Activated T-helper 9 cell treated with anti-CD3 and anti-CD28 coated beads, Interleukin-2, amount 50 U/mL, for 16 hours (primary cell): ENCODE data around the gene FMR1NB.

Source experiments
- DNase-seq: peaks from one replicate; pipeline ENCODE4 v3.0.0-alpha.2; 2020; ENCODE audit warnings: low read depth

The FMR1NB gene, protein sequence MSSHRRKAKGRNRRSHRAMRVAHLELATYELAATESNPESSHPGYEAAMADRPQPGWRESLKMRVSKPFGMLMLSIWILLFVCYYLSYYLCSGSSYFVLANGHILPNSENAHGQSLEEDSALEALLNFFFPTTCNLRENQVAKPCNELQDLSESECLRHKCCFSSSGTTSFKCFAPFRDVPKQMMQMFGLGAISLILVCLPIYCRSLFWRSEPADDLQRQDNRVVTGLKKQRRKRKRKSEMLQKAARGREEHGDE

GRCh38 chrX:147981038-147981752, at the start of gene FMR1NB:
FMR1NB (plus strand) TSS chrX:147981337; CDS start chrX:147981403, 66 bp downstream.
- DNase-seq = no peak

DNA sequence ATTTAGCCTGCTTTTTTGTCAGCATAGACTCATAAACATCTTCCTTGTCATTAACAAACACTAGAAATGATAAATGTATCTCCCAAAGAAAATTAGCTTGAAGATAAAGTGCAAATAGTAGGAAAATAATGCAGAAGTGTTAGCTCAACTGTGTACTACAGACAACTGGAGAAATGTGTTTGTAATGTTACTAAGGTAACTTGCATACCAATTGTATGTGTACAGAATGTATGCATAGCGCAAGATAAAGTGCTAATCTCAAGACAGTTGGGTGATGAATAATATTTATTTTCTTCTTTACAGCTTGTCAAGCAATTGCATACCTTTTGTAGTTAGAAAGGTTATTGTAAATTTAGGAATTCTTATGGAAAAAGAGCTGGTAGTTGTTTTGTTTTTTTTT, 47.3 kb upstream of the FMR1NB start:
- no peak for DNase-seq

DNA sequence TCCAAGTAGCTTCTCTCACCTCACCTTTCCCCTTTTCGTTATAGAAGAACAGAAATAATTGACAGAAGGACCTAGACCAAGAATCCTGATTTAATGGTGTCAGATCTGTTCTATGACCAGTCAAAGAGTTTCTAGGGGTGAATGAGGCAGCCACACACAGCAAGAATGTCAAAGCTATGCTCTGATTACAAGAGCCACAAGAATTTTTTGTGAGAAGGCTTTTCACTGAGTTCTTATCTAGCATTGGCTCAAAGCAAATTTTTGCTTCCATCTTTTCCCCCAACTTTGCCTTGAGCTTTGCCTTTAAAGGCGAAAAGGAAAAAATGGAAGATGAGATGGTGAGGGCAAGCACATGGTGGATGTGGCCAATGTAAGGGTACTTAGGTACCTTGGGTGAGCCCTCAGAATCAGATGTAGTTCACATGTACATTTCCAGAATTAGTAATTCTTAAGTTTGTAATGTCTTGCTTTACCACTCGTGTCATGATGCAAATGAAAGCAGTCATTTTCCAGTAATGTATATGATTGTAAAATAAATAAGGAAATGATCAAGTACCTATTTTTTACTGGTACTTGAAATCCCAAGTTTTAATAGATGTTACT, 45.9 kb upstream of the FMR1NB start:
- DNase-seq = no peak

- no peak for DNase-seq
These were observed 35.9 kb upstream of the FMR1NB start for GRCh38 chrX:147945286-147945685.

- DNase-seq = no peak
These were observed 32.6 kb upstream of the FMR1NB start for GRCh38 chrX:147948531-147948930.

DNA sequence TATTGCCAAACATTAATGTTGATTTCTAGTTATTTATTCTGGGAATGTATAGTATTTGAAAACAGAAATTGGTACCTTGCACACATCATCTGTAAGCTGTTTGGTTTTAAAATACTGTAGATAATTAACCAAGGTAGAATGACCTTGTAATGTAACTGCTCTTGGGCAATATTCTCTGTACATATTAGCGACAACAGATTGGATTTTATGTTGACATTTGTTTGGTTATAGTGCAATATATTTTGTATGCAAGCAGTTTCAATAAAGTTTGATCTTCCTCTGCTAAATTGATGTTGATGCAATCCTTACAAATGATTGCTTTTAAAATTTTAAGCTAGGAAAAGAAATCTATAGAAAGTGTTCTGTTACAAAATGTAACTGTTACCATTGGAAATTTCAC, 30.8 kb upstream of the FMR1NB start:
- no peak for DNase-seq

DNA sequence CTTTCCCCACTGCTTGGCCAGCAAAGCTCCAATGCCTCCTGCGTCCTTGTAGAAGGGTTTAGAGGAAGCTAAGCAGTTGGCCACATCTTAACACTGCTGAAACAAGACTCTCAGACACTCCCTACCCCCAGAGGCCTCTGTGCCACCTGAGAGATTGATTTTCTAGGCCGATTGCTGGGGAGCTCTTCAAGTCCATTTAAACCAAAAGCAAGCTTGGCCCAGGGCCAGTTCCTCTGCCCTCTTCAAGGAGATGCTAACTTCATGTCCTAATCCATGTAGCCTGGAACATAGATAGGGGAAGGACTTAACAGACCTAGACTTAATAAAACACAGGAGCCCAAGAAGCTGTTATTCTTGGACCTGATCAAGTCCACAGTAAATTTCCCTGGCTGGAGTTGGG, 27.2 kb upstream of the FMR1NB start:
- DNase-seq = no peak

DNA sequence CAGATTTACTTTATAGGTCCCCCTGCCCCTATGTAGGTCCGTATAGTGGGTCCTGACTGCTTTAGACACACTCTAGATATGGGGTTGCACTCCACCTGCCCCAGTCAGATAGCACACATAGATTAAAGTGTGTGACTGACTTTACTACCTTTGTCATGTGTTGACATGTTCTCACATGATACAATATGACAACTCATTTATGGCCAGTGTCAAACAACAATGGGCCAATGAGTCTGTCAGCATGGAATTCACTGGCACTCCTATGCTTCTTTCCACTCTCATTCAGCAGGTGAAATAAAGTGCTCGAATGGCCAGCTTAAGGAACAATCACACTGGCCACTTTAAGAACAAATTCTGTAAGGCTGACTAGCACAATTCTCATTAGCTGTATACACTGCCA, 23.8 kb upstream of the FMR1NB start:
- DNase-seq = no peak

DNA sequence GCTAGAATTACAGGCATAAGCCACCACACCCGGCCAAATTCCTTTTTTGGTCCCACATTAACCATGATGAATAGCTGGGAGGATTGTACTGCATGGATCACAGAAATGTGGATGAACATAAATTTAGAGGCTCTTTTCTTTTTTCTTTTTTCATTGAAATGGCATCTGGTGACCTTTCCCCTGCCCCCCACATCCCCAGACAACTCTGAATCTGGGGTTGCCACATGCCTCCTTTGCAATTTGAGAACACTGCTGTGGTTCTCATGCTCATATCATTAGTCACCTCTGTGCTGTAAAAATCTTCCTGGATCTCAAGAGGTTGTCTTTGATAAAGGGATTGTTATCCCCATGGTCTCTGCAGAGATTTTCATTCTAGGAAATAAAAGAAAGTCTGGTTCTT, 22.8 kb upstream of the FMR1NB start:
- no peak for DNase-seq

GRCh38 chrX:147960722-147961121, 20.4 kb upstream of the FMR1NB start:
- no peak for DNase-seq

DNA sequence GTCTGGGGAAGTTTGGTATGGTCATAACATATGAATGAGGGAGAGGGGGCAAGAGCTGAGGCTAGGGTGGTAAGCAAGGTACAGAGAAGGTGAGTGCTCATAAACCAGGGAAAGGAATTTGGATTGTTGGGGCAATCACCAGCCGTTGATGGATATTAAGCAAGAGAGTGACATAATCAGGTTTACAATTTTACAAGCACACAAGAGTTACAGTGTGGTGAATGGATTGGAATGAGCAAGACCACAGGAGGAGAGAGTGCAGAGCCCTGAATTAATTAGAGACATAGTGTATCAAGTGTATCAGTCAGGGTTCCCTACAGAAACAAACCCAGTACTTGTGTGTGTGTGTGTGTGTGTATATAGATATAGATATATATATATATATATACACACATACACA, 18.7 kb upstream of the FMR1NB start:
- DNase-seq = no peak

DNA sequence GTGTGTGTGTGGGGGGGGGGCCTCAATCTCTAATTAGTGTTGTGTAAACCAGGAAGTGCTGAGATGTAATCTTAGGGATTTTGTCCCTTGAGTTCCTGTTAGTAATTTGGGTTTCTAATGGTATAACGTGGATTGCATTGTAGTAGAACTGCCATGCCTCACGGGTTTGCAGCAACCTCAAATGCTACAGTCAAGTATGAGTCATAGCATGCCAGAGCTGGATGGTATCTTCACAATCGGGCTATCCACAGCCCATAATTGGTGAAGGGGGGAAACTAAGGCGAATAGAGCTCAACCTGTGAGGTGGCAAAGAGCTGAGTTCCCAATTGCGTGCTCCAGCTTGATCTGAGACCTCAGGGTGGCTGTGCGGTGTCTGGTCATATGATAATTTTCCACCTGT, 2.2 kb upstream of the FMR1NB start:
- DNase-seq = no peak

DNA sequence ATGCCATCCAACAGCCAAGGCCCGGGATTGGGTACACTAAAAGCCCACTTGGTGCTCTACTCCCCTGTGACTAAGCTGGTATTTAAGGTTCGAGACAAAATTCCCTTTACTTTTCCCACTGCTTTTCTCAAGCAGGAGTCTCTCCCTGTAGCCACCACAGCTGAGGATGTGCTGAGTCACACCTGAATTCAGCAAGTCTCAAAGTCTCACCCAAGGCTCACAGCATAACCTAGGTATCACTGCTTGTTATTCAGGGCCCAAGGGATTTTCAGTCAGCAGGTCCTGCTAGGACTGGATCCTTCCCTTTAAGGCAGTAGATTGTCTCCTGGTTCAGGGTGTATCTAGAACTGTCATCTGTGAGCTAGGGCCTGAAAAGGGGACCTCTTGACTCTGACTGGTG, 39.2 kb downstream of the FMR1NB start:
- DNase-seq = no peak

DNA sequence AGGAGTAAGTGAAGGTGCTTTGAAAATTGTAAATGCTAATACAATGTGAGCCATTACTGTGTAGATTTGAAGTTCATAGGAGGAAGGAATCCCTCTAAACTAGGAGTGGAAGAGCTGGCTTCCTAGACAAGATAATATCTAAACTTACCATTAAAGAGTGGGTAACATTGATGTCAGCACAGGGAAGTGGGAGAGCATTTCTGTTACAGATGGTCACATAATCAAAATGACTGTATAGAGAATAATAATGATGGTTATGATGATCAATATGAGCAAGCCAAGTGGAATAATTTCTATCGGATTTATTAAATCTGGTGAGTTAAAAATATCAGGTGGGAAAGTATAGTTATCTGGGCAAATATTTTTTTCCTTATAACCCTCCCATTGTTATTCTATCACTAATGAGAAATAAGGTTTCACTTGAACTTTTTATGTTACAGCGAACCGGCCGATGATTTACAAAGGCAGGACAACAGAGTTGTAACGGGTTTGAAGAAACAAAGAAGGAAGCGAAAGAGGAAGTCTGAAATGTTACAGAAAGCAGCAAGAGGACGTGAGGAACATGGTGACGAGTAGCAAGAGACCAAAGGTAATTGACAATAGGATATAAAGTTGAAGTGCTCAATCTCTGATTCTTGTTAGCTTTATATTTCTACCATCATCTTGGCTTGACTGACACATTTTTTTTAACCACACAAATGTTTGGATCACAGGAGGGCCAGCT, 43.5 kb downstream of the FMR1NB start:
- DNase-seq = no peak

GRCh38 chrX:148035380-148035779, 54.2 kb downstream of the FMR1NB start:
- no peak for DNase-seq

DNA sequence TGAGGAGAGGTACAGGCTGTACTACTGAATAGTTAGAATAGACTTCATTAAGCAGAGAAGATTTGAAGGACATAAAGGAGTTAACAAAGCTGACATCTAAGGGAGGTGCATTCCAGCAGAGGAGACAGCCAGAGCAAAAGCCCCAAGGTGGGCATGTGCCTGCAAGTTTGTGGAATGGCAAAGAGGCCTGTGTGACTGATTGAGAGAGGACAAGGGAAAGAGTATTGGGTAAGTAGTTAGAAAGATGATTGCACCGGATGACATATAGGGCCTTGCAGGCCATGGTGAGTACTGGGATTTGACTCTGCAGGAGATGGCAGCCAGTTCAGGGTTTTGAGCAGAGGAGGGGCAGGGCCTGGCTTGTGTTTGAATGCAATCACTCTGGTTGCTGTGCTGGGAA, 55.9 kb downstream of the FMR1NB start:
- DNase-seq = no peak

DNA sequence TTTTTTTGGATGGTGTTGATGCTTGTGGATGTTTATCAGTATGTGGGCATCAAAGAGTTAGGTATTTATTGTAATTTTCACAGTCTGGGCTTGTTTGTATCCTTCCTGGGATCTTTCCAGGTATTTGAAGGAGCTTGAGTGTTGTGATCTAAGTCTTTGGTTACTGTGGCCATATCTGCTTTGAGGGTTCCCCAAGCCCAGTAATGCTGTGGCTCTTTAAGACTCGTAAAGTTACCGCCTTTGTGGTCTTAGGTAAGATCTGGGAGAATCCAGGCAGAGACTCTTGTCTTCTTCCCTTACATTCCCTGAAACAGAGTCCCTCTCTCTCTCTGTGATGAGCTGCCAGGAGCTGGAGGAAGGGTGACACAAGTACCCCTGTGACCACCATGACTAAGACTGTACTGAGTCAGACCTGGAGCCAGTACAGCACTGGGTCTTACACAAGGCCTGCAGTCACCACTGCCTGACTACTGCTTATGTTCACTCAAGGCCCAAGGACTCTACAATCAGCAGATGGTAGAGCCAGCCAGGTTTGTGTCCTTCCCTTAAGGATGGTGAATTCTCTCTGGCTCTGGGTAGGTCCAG, 62.2 kb downstream of the FMR1NB start:
- DNase-seq = no peak

DNA sequence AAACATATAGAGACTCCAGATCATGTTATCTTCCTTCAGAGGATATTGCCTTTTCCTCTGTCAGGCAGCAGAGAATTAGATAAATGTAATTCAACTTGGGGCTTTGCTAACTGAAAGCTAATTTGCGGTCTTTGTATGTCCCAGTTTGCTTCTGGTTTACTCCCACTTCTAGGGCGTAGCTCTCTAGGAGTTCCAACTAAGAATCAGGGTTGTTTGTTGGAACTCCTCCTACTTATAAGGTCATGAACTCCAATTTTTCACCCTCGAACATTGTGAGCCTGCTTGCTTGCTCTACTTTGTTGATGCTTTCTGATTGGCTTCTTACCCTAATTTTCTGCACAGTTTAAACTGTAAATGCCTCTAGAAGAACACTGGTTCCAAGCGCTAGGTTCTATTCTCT, 66.1 kb downstream of the FMR1NB start:
- no peak for DNase-seq

GRCh38 chrX:148049441-148049840, 68.3 kb downstream of the FMR1NB start:
- DNase-seq = no peak

GRCh38 chrX:148051973-148052372, 70.8 kb downstream of the FMR1NB start:
- DNase-seq = no peak

DNA sequence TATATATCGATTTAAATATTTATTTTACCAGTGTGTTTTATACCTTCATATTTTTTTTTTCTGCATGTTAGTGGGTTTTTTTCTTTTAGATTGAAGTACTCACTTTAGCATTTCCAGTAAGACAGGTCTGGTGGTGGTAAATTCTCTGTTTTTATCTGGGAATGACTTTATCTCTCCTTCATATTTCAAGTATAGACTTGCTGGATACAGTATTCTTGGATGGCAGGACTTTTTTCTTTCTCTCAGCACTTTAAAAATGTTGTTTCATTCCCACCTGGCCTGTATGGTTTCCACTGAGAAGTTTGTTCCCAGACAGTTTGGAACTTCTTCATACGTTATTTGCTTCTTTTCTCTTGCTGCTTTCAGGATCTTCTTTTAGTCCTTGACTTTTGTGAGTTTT, 86.1 kb downstream of the FMR1NB start:
- no peak for DNase-seq

- no peak for DNase-seq
These were observed 88.8 kb downstream of the FMR1NB start for GRCh38 chrX:148069759-148070503.
